ENCODE data around the gene KANK4.

Gene KANK4

GRCh38 chr1:62288662-62289061 is 30.6 kb downstream of the KANK4 start:
- Histone ChIP-seq H3K4me3 (no peak overlapping the region), H3K27ac (no peak overlapping the region), H3K27me3 (peaks cover 0 to 17% of the 10 kb centered on the region in 2 donors), H3K36me3 (no peaks in the 10 kb centered on the region), H3K4me1 (peaks cover 0 to 11% (median 0%) of the 10 kb centered on the region in 4 donors), H3K9me3 (no peaks in the 10 kb centered on the region)
- TF ChIP-seq CTCF (IDR thresholded peaks at IDR 0.05) = no peak
- intact Hi-C loops (cut with DNase I; ENCODE audit: low total_unique reads) = no loop called here
- DNase-seq = no peak

GRCh38 chr1:62288224-62288623 is 31.0 kb downstream of the KANK4 start:
- H3K27ac ChIP-seq = no peak overlapping the region
- no peaks in the 10 kb centered on the region for H3K9me3 ChIP-seq
- peaks cover 0 to 11% (median 0%) of the 10 kb centered on the region in 4 donors for H3K4me1 ChIP-seq
- DNase-seq = peak in 1 of 2 donors; percentile 9
- intact Hi-C loops (cut with DNase I; ENCODE audit: low total_unique reads) = no loop called here
- no peak overlapping the region for H3K4me3 ChIP-seq
- no peaks in the 10 kb centered on the region for H3K36me3 ChIP-seq
- H3K27me3 ChIP-seq = peaks cover 0 to 17% of the 10 kb centered on the region in 2 donors
- no peak for TF ChIP-seq CTCF (IDR thresholded peaks at IDR 0.05)

DNA sequence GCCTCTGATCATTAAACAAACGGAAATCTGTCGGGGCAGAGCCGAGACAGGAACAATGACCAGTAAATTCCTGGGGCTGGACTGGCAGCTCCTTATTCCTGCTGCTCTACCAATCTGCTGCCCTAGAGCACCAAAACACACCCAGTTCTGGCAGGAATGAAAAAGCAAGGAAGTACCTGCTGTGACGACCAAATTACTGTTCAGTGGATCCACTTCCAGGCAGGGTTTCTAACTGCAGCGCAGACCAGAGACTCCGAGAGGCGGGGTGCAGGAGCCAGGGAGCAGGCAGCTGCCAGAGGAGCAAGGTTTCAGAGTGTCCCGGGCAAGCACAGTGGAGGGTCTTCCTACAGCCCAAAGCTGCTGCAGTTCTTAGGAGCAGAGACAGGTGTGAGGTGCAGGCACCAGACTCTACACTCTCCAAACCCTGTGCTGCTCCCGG is 32.4 kb downstream of the KANK4 start:
- Histone ChIP-seq H3K4me1 (peaks cover 0 to 11% (median 0%) of the 10 kb centered on the region in 4 donors), H3K9me3 (no peaks in the 10 kb centered on the region), H3K27me3 (peaks cover 0 to 16% of the 10 kb centered on the region in 2 donors), H3K36me3 (no peaks in the 10 kb centered on the region), H3K27ac (no peak overlapping the region), H3K4me3 (no peak overlapping the region)
- intact Hi-C loops (cut with DNase I; ENCODE audit: low total_unique reads) = no loop called here
- TF ChIP-seq CTCF (IDR thresholded peaks at IDR 0.05) = no peak
- no peak for DNase-seq

GRCh38 chr1:62285984-62286785 is 33.0 kb downstream of the KANK4 start:
- H3K27ac ChIP-seq = no peak overlapping the region

DNA sequence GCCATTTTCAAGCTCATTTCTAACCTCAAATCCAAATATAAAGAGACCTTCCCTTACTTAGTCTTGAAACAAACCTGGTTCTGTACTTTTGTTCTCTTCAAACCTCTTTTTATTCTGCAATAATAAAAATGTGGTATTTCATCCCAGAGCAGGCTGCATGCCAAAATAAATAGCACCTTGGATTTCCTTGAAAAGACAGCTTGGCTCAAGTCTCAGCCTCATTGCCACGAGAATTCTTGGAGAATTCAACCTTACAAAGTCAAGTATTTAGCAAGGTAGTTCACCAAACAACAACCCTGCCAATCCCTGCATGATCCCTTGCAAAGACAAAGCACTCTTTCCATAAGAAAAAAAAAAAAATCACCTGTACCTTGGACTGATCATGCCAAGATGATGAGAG is 33.8 kb downstream of the KANK4 start:
- H3K4me1 ChIP-seq = peaks cover 0 to 11% (median 0%) of the 10 kb centered on the region in 4 donors
- H3K27ac ChIP-seq = no peak overlapping the region
- no peaks in the 10 kb centered on the region for H3K9me3 ChIP-seq
- no peak for DNase-seq
- TF ChIP-seq CTCF (IDR thresholded peaks at IDR 0.05) = no peak
- intact Hi-C loops (cut with DNase I; ENCODE audit: low total_unique reads) = no loop called here
- H3K27me3 ChIP-seq = peaks cover 0 to 19% of the 10 kb centered on the region in 2 donors
- no peaks in the 10 kb centered on the region for H3K36me3 ChIP-seq
- H3K4me3 ChIP-seq = no peak overlapping the region

More at GRCh38 chr1:62285984-62286785, 33.0 kb downstream of the KANK4 start:
- peaks cover 0 to 18% of the 10 kb centered on the region in 2 donors for H3K27me3 ChIP-seq
- DNase-seq = no peak
- H3K4me1 ChIP-seq = peaks cover 0 to 11% (median 0%) of the 10 kb centered on the region in 4 donors
- no peaks in the 10 kb centered on the region for H3K36me3 ChIP-seq
- intact Hi-C loops (cut with DNase I; ENCODE audit: low total_unique reads) = no loop called here
- no peak for TF ChIP-seq CTCF (IDR thresholded peaks at IDR 0.05)
- no peaks in the 10 kb centered on the region for H3K9me3 ChIP-seq
- H3K4me3 ChIP-seq = no peak overlapping the region
